Measurements from ENCODE around the gene FBRSL1.
A peak's percentile ranks its signal among the peaks of the same experiment; 100 is the strongest.
"Not testable (repeated sequence)": the region's sequence is repeated elsewhere in the genome, so short reads cannot be mapped to it uniquely, and the experiment has no call there.

The FBRSL1 gene

DNA sequence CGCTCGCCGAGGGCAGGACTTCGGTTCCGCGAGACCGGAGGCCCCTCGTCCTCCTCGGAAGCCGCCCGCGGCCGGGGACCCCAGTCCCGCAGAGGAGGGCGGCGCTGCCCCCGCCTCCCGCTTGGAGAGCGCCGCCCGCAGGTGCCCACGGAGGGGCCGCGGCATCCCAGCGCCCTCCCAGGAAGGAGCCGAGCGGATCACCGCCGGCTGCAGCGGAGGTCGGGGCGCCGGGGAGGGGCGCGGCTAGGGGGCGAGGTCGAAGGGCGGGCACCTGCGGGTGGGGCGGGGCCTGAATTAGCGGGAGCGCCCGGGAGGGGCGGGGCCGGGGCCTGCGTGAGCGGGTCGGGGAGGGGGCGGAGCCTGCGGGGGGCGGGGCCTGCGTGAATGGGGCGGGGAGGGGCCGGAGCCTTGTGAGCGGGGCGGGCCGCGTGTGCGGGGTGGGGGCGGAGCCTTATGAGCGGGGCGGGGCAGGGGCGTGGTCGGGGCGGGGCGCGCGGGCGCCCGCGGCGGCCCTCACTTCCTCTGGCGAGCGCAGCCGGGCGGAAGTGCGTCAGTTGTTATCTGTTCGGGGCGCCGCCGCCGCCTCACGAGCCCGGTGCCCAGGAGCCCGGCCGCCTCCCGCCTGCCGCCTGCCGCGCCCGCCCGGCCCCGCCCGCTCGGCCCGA, at the start of gene FBRSL1:
Gene FBRSL1 (plus strand): TSS at position 550 of the 665 bp plus-strand sequence.
- peak; percentile 21 to 95 (median 84) for DNase-seq

GRCh38 chr12:132440420-132440819, 49.5 kb upstream of the FBRSL1 start:
- not testable (repeated sequence) for DNase-seq

- no peak for DNase-seq
Observed at GRCh38 chr12:132441871-132442863, 47.8 kb upstream of the FBRSL1 start.

DNA sequence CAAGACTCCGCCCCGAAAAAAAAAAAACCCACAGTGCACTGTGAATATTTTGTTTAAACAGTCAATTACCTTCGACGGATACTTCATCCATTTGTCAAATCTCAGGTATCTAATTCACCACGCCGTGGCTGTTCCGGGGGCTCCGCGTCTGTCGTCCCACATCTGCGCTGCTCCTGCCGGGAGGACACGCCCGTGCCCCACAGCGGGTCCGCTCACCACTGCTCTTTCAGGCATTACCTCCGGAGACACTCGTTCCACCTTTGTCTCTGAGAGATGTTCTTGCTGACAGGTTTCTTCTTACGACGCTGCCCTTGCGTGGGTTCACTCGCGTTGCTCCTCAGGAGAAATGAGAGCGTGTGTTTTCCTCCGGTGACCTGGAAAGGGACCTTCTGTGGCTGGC, 46.9 kb upstream of the FBRSL1 start:
- no peak for DNase-seq

GRCh38 chr12:132444283-132444682, 45.7 kb upstream of the FBRSL1 start:
- no peak for DNase-seq

DNA sequence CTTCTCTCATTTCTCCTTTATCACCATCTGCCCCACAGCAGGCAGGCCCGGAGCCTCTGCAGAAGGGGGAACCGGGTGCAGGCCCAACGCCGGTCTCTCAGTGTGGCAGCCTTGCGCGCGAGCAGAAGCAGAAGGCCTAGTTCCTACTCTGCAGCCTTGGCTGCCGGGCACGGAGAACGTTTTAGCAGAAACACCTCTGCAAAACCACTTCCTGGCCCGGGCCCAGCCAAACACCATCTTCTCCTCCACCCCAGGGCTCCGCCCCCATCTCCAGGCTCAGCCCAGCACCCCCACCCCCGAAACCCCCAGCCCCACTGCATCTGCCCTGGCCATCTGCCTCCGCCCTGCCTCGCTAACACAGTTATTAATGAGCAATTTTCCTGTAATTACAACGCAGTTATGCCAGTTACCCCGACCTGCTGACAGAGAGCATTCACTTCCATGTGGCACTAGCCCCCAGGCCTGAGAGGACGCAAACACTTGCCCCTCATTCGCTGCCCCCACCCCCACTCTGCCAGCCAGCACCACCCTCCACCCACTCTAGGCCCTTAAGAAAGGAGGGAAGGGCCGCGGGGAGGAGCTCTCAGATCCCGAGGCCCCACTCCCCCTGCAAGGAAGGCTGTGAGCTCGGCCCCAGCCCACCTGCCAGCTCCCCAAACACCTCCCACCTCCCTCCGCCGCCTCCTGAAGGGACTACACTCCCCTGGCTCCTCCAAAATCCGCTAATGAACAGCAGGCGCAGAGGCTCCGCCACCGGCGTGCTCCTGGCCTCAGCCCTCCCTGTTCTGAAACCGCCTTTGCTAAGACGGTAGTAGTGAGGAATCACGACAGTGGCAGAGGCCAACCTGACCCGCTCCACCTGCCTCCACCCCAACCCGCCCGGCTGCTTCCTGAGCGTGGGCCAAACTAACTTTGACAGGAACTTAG, 44.7 kb upstream of the FBRSL1 start:
- DNase-seq = peak in 4 of 56 donors; percentile 4 to 32 (median 23)

DNA sequence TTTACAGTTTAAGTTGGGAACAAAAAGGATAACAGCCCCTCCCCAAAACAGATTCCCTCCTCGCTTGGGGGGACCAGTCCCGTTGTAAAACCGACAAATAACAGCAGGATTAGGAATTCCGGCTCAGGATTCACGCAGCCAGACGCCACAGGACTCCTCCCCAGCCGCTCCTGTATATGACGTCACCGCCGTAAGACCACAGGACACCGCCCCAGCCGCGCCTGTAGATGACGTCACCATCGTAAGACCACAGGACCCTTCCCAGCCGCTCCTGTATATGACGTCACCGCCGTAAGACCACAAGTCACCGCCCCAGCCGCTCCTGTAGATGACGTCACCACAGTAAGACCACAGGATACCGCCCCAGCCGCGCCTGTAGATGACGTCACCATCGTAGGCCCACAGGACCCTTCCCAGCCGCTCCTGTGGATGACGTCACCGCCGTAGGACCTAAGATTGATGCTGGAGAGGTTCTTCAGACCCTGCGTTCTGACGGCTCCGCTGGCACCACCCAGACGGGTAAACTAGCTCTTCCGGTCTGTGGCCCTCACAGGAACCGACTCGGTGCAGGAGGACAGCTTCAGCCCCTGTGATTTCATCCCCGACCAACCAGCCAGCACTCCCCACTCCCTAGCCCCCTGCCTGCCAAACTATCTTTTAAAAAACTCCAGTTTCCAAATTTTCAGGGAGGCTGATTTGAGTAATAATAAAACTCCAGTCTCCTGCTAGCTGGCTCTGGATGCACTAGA, 43.9 kb upstream of the FBRSL1 start:
- DNase-seq = peak in 1 of 56 donors; percentile 48

DNA sequence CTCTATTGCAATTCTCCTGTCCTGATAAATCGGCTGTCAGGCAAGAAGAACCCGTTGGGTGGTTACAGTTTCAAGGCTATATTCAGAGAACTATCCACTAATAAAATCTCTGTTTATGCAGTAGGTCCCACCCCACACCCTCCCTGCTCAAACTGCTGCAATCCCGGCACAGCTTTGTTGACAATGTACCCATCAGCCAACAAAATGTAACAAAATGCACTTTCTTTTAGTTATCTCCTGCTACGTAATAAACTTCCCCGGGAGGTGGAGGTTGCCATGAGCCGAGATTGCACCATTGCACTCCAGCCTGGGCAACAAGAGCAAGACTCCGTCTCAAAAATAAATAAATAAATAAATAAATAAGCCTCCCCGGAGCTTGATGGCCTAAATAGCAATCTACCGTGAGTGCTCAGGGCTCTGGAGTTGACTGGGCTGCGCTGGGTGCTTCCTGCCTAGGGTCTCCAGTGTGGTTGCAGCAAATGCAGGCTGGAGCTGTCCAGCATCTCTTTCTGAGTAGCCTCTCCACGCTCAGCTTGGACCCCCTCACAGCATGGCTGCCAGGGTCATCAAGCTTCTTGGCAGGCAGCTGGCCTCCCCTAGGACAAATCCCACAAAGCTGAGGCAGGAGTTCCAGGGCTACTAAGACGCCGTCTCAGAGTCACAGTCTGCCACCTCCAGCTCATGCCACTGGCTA, 43.2 kb upstream of the FBRSL1 start:
- no peak for DNase-seq

DNA sequence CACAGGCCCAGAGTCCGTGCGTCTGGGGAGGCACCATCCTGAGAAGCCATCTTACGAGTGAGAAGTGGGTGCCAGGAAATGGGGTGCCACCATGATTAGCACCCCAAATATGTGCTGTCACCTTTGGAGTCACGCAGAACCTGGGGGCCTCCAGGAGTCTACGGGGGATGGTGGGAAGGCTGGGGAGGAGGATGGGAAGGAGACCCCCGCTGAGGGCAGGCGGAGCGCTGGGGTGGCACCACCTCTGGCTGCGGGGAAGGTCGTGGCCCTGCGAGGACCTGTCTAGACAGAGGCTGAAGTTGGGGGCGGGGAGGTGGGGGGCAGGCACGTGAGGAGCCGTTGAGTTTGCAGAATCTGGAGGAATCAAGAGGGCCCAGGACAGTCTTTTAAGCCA, 42.6 kb upstream of the FBRSL1 start:
- DNase-seq = no peak

- no peak for DNase-seq
Observed at GRCh38 chr12:132447731-132448462, 42.1 kb upstream of the FBRSL1 start.

DNA sequence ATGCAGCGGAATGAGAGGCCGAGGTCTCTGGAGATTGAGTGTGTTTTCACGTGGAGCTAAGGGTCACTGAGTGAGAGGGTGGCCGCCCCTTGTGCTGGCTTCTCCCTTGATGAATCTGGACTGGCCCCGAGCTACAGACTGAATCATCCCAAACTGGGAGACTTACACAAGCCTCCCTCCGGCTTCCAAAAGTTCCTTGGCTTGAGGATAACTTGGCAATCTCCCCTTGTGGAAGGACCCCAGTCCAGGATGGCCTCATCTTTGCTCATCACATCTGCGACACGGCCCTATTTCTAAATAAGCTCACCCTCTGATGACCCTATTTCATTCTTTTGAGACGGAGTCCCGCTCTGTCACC, 41.5 kb upstream of the FBRSL1 start:
- DNase-seq = no peak

DNA sequence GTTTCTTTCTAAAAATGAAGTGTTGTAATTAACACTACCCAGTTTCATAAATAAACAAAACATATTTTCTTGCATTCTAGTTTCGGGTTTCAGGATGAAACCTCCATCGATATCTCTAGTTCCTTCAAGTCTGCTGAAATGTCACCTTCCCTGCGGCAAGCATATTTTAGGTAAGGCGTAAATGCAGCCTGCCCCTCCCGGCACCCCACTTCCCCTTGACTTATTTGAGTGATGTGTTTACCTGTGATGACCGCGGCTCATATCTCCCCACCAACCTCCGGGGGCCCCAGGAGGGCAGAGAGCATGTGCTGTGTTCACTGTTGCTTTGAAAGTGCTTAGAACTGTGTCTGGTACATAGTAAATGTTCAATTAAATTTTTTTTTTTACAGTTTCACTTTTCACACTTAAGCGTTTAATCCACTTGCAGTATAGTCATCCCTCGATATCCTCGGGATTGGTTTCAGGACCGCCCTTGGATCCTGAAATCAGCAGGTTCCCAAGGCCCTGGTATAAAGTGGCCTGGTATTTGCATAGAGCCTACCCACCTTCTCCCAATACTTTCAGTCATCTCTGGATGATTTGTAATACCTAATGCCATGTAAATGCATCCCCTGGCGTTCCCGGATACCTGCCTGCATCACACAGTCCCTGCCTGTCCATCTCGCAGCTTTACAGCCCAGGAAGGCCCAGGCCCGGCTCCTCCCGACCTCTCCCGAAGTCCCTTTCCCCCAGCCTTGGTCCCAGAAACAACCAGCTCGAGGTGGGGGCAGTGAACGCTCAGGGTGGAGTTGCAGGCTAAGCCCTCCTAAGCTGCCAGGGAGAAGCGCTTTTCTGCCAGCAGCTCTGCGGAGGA, 40.2 kb upstream of the FBRSL1 start:
- no peak for DNase-seq

DNA sequence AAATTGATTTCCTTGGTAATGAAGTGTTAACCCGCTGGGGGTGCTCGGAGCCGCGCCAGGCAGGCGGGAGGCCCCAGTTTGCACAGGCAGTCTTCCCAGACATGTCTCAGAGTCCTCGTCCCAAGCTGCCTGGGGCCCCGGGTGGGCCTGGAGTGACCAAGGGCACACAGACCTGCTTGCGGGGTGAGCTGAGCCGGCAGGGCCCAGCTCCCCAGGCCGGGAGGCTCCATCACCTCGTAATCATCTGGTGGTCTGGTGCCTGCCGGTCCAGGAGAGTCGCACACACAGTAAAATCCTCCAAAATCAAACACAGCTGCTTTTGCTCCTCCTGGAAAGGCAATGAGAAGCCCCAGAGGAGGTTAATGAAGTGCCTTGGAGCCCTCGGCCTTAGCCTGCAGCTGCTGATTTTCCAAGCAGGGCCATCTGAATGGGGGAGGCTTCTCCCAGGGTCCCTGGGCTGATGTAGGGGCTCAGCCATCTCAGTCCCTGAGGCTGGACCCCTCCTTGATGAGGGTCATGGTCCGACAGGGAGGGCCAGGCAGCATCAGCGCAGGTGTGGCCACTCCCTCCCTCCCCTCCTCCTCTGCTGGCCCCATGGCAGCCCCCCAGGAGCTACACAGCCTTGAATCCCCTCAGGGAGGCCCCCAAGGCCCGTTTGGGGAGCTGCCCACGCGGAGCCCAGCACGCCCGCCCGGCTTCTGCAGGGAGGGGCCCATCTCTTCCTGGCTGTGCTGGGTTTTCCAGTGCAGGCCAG, 39.4 kb upstream of the FBRSL1 start:
- DNase-seq = peak in 1 of 56 donors; percentile 30

DNA sequence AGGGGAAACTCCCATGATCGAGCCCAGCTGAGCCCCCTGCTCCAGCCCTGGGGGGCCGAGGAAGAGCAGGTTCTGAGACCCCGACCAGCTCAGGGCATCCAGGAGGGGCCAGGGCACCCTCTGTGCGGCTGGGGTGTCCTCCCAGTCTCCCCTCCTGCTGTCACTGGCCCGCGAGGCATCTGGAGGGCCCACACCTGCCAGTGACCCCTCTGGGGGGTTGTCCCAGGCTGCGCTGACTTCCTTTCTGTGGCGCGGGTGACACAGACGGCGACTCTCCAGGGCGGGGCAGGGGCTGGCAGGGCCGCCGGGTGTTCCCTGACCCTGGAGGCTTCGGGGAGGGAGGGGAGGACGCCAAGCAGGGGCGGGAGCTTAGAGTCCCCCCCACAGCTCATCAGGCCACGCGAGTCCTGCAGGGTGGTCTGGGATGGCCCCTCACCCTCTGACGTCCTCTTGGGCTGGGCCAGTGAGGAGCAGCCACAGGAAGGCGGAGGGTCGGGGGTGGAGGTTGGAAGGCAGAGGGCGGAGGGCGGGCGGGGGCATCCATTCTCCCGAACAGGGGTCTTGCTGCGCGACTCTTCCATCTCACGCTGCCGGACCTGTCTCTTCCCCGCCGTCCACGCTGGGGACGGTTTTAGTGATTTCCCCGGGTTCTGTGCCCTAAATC, 38.6 kb upstream of the FBRSL1 start:
- DNase-seq = no peak

- DNase-seq = no peak
Observed at GRCh38 chr12:132451836-132452195, 38.1 kb upstream of the FBRSL1 start.

GRCh38 chr12:132452596-132453350, 37.2 kb upstream of the FBRSL1 start:
- no peak for DNase-seq
